Activated CD8-positive, alpha-beta T cell treated with anti-CD3 and anti-CD28 coated beads, Interleukin-2, amount 10 ng/mL, durations not matched to agents 7 days and 5 days (primary cell): ENCODE measurements around the gene HSD11B1L. TPM values are rescaled to one million over a fixed set of nuclear protein-coding genes. Genes with fewer than 3 reads are reported as not detected.

Source experiments
- ATAC-seq: fragments of 150-1000 bp; cut with Tn5 transposase; one replicate; pipeline ENCODE4 v1.10.0; 2021; ENCODE audit warnings: moderate library complexity
- CTCF ChIA-PET: fragments of 350-600 bp; sonication (Branson Sonifier 250); formaldehyde crosslinking; loops from one replicate; lab custom pipeline; 2021; ENCODE audit warnings: antibody characterized with exemption; lab: Charles Lee
- POLR2A ChIA-PET: fragments of 350-600 bp; sonication (Branson Sonifier 250); formaldehyde crosslinking; loops from one replicate; lab custom pipeline; 2021; ENCODE audit warnings: antibody characterized with exemption; lab: Charles Lee
- DNase-seq: peaks from one replicate; pipeline ENCODE4 v3.0.0-alpha.2; 2020
- H3K27ac Mint-ChIP-seq: one replicate; pipeline ENCODE4 v1.8.0; 2021; ENCODE audit warnings: mild to moderate bottlenecking, mixed read lengths
- H3K27me3 Mint-ChIP-seq: one replicate; pipeline ENCODE4 v1.8.0; 2021; ENCODE audit warnings: low read depth, mixed read lengths
- H3K36me3 Mint-ChIP-seq: one replicate; pipeline ENCODE4 v1.8.0; 2021; ENCODE audit warnings: low read depth, mixed read lengths
- H3K4me1 Mint-ChIP-seq: one replicate; pipeline ENCODE4 v1.8.0; 2021; ENCODE audit warnings: low read depth, mixed read lengths
- H3K4me3 Mint-ChIP-seq: one replicate; pipeline ENCODE4 v1.8.0; 2021; ENCODE audit warnings: mild to moderate bottlenecking, mixed read lengths
- H3K9me3 Mint-ChIP-seq: one replicate; pipeline ENCODE4 v1.8.0; 2022; ENCODE audit warnings: mixed read lengths; ENCODE audit not compliant: insufficient read depth
- total RNA-seq, 2 experiments: library from RNA; stranded (reverse); gene quantifications; one replicate each; pipeline ENCODE4 v1.2.3, GENCODE V29; 2021

The HSD11B1L gene, protein sequence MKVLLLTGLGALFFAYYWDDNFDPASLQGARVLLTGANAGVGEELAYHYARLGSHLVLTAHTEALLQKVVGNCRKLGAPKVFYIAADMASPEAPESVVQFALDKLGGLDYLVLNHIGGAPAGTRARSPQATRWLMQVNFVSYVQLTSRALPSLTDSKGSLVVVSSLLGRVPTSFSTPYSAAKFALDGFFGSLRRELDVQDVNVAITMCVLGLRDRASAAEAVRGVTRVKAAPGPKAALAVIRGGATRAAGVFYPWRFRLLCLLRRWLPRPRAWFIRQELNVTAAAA
- 1 to 10 TPM; 2.0 to 2.1 TPM for total RNA-seq

- Mint-ChIP-seq H3K4me1 (peaks cover 26% of the 10 kb centered on the region), H3K27me3 (peaks cover 12% of the 10 kb centered on the region), H3K9me3 (no peaks in the 10 kb centered on the region), H3K27ac (peak within 1 kb of the TSS; percentile 98), H3K36me3 (peaks cover 4% of the 10 kb centered on the region), H3K4me3 (peak within 1 kb of the TSS; percentile 96)
- ATAC-seq, result peak; percentile 96
- ChIA-PET POLR2A (interaction anchor here (2.4 kb wide), 1 partner anchor 58 kb away, joined by 12 read pairs; the partner anchor contains the start of genes SAFB and SAFB2), CTCF (interaction anchor here (1.6 kb wide), 1 partner anchor 9 kb away, joined by 4 read pairs; the partner anchor contains the start of gene RPL36)
- peak; percentile 99 for DNase-seq
These were observed at the start of gene HSD11B1L, which contains the start of gene MICOS13 for GRCh38 chr19:5680437-5681368. Gene HSD11B1L (plus strand): TSS chr19:5681027. CDS start chr19:5684833, 3,806 bp downstream. Gene MICOS13 (minus strand): TSS chr19:5680516. CDS start chr19:5680486, 30 bp downstream.

DNA sequence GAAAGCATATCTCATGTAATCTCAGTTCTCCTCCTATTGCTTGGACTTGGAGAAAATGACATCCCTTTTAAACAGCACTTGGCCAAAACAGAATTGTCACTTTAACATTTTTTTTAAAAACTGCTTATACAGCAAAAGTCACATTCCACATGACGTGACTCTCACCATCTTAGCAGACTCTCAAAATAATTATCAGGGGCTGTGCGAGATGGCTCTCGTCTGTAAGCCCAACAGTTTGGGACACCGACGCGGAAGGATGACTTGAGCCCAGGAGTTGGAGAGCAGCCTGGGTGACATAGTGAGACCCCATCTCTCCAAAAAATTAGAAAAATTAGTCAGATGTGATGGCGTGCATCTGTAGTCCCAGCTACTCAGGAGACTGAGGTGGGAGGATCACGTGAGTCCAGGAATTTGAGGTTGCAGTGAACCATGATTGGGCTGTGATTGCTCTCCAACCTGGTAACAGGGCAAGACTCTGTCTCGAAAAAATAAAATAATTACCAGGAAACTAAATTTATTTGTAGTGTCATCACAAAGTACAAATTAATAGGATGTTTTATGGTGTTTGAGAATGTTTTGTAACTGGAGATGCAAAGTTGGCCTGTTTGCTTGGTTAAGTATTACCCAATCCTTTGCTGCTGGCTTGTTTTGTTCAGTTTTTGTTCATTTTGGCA lies 49.1 kb upstream of the HSD11B1L start:
- no peak for DNase-seq
- Mint-ChIP-seq H3K4me3 (no peak overlapping the region), H3K27me3 (no peaks in the 10 kb centered on the region), H3K27ac (no peak overlapping the region), H3K36me3 (peaks cover 57% of the 10 kb centered on the region), H3K9me3 (no peaks in the 10 kb centered on the region), H3K4me1 (peaks cover 49% of the 10 kb centered on the region)
- POLR2A ChIA-PET, result no interaction called here
- CTCF ChIA-PET, result no interaction called here
- no peak for ATAC-seq

DNA sequence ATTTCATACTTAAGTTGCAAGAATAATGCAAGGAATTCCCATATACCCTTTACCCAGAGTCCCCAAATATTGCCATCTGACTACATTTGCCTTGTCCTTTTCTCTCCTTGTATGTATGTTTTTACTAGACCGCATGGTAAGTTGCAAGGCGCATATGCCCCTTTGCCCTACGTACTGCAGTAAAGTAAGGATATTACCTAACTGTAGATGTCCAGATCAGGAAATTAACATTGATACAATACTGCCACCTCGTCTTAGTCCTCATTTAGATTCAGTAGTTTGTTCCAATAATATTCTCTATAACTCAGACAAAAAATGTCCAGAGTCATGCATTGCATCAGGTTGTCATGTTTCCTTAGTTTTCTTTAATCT lies 48.6 kb upstream of the HSD11B1L start:
- Mint-ChIP-seq H3K9me3 (no peaks in the 10 kb centered on the region), H3K36me3 (peaks cover 53% of the 10 kb centered on the region), H3K4me3 (no peak overlapping the region), H3K27ac (no peak overlapping the region), H3K27me3 (no peaks in the 10 kb centered on the region), H3K4me1 (peaks cover 45% of the 10 kb centered on the region)
- no peak for DNase-seq
- CTCF ChIA-PET, result no interaction called here
- no peak for ATAC-seq
- POLR2A ChIA-PET, result no interaction called here

- ChIA-PET POLR2A (no interaction called here), CTCF (no interaction called here)
- H3K4me3 Mint-ChIP-seq, result no peak overlapping the region
- DNase-seq, result no peak
- no peaks in the 10 kb centered on the region for H3K27me3 Mint-ChIP-seq
- H3K27ac Mint-ChIP-seq, result no peak overlapping the region
- H3K36me3 Mint-ChIP-seq, result peaks cover 51% of the 10 kb centered on the region
- no peaks in the 10 kb centered on the region for H3K9me3 Mint-ChIP-seq
- no peak for ATAC-seq
- peaks cover 41% of the 10 kb centered on the region for H3K4me1 Mint-ChIP-seq
These were observed 48.2 kb upstream of the HSD11B1L start for GRCh38 chr19:5632657-5633056.

GRCh38 chr19:5635427-5635826 lies 45.4 kb upstream of the HSD11B1L start:
- no peak for DNase-seq
- H3K4me1 Mint-ChIP-seq, result peaks cover 23% of the 10 kb centered on the region
- ChIA-PET CTCF (interaction anchor here (1.9 to 2.0 kb wide), 2 partner anchors 12 to 85 kb away, joined by 4 read pairs; partner anchors contain the start of genes CATSPERD, LONP1, SAFB and SAFB2), POLR2A (interaction anchor here (1.9 to 2.2 kb wide), 2 partner anchors 11 to 12 kb away, joined by 5 to 7 read pairs; partner anchors contain the start of genes SAFB and SAFB2)
- no peak overlapping the region for H3K4me3 Mint-ChIP-seq
- no peaks in the 10 kb centered on the region for H3K9me3 Mint-ChIP-seq
- H3K36me3 Mint-ChIP-seq, result peaks cover 35% of the 10 kb centered on the region
- H3K27me3 Mint-ChIP-seq, result no peaks in the 10 kb centered on the region
- no peak for ATAC-seq
- H3K27ac Mint-ChIP-seq, result peak overlapping the region; percentile 26

DNA sequence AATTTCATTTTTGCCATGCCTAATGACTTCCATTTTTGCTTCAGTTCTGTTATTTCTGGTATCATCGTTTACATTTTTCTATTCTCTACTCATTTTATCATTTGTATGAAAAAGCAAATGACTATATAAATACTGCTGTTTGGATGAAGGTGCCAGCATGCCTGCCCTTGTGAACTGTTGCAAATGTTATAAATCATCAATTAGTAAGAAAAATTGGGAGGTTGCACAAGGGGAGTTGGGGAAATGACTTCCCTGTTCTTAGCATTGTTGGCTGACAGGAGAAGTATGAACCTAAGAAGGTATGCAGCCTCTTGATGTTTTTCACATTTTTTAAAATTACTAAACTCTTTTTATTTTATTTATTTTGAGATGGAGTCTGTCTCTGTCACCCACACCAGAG lies 42.9 kb upstream of the HSD11B1L start:
- Mint-ChIP-seq H3K4me1 (peaks cover 18% of the 10 kb centered on the region), H3K4me3 (no peak overlapping the region), H3K36me3 (peaks cover 36% of the 10 kb centered on the region), H3K27ac (no peak overlapping the region), H3K27me3 (no peaks in the 10 kb centered on the region), H3K9me3 (no peaks in the 10 kb centered on the region)
- ChIA-PET CTCF (no interaction called here), POLR2A (no interaction called here)
- ATAC-seq (no peak), DNase-seq (no peak)

- Mint-ChIP-seq H3K27me3 (no peaks in the 10 kb centered on the region), H3K36me3 (peaks cover 54% of the 10 kb centered on the region), H3K27ac (no peak overlapping the region), H3K4me1 (peaks cover 14% of the 10 kb centered on the region), H3K4me3 (no peak overlapping the region), H3K9me3 (no peaks in the 10 kb centered on the region)
- no peak for DNase-seq
- POLR2A ChIA-PET, result interaction anchor here (0.5 to 1.6 kb wide), 2 partner anchors 14 to 18 kb away, joined by 3 to 7 read pairs; partner anchors contain the start of genes SAFB and SAFB2
- CTCF ChIA-PET, result no interaction called here
- no peak for ATAC-seq
These were observed 39.7 kb upstream of the HSD11B1L start for GRCh38 chr19:5641171-5641570.

GRCh38 chr19:5642204-5642603 lies 38.6 kb upstream of the HSD11B1L start:
- Mint-ChIP-seq H3K27ac (no peak overlapping the region), H3K4me3 (no peak overlapping the region), H3K27me3 (no peaks in the 10 kb centered on the region), H3K9me3 (no peaks in the 10 kb centered on the region), H3K4me1 (peaks cover 14% of the 10 kb centered on the region), H3K36me3 (peaks cover 65% of the 10 kb centered on the region)
- DNase-seq, result no peak
- ATAC-seq, result no peak
- POLR2A ChIA-PET, result interaction anchor here (1.6 kb wide), 1 partner anchor 19 kb away, joined by 7 read pairs; the partner anchor contains the start of genes SAFB and SAFB2
- CTCF ChIA-PET, result no interaction called here

GRCh38 chr19:5643060-5643459 lies 37.8 kb upstream of the HSD11B1L start:
- ATAC-seq (no peak), DNase-seq (no peak)
- ChIA-PET POLR2A (no interaction called here), CTCF (no interaction called here)
- Mint-ChIP-seq H3K36me3 (peaks cover 68% of the 10 kb centered on the region), H3K4me1 (peaks cover 14% of the 10 kb centered on the region), H3K27me3 (no peaks in the 10 kb centered on the region), H3K4me3 (no peak overlapping the region), H3K27ac (no peak overlapping the region), H3K9me3 (no peaks in the 10 kb centered on the region)

DNA sequence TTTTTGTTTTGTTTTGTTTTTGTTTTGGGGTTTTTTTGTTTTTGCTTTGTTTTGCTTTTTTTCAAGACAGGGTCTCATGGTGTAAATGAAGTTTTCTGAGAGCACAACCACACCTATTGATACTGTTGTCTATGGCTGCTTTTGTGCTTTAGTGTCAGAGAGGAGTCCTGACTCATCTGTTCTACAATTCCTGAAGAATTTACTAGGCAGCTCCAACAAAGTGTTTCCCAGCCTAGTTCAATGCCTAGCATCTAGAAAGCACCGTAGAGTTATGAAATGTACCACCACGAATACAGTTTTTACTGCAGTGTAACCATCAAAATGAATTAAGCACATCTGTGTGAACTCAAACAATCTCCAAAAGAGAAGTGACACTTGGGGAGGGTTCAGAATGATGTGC lies 36.8 kb upstream of the HSD11B1L start:
- no peaks in the 10 kb centered on the region for H3K9me3 Mint-ChIP-seq
- CTCF ChIA-PET, result no interaction called here
- peaks cover 74% of the 10 kb centered on the region for H3K36me3 Mint-ChIP-seq
- ATAC-seq (no peak), DNase-seq (no peak)
- POLR2A ChIA-PET, result no interaction called here
- H3K27me3 Mint-ChIP-seq, result no peaks in the 10 kb centered on the region
- peak overlapping the region; percentile 26 for H3K27ac Mint-ChIP-seq
- no peak overlapping the region for H3K4me3 Mint-ChIP-seq
- peaks cover 14% of the 10 kb centered on the region for H3K4me1 Mint-ChIP-seq

- Mint-ChIP-seq H3K4me3 (no peak overlapping the region), H3K4me1 (peaks cover 12% of the 10 kb centered on the region), H3K9me3 (no peaks in the 10 kb centered on the region), H3K27me3 (no peaks in the 10 kb centered on the region), H3K27ac (no peak overlapping the region), H3K36me3 (peaks cover 80% of the 10 kb centered on the region)
- DNase-seq (no peak), ATAC-seq (no peak)
- ChIA-PET CTCF (no interaction called here), POLR2A (no interaction called here)
These were observed 35.4 kb upstream of the HSD11B1L start for GRCh38 chr19:5645409-5645808.
